Stimulated activated CD8-positive, alpha-beta memory T cell treated with anti-CD3 and anti-CD28 coated beads, Interleukin-7, amount 100 ng/mL, for 48 hours (primary cell): ENCODE results near the gene SNX5.
"Not testable (repeated sequence)": the region's sequence is repeated elsewhere in the genome, so short reads cannot be mapped to it uniquely, and the experiment has no call there.

Experiments
- DNase-seq, 2 donors: peaks; one replicate each; pipeline ENCODE4 v3.0.0-alpha.2; 2020; ENCODE audit warnings: low read depth in 1 of 2; ENCODE audit errors: extremely low read depth in 1 of 2

Gene SNX5

GRCh38 chr20:17960927-17961586 lies 7.5 kb downstream of the SNX5 start:
- no peak for DNase-seq

GRCh38 chr20:17960400-17960885 lies 8.2 kb downstream of the SNX5 start:
- not testable (repeated sequence) for DNase-seq

GRCh38 chr20:17959257-17959627 lies 9.4 kb downstream of the SNX5 start:
- DNase-seq, result no peak

GRCh38 chr20:17958373-17959256 lies 10.0 kb downstream of the SNX5 start:
- no peak for DNase-seq

- DNase-seq, result no peak
Measured at GRCh38 chr20:17957505-17958363, 10.9 kb downstream of the SNX5 start.

- DNase-seq, result no peak
Measured at GRCh38 chr20:17956099-17956685, 12.4 kb downstream of the SNX5 start.

GRCh38 chr20:17955302-17955701 lies 13.3 kb downstream of the SNX5 start:
- DNase-seq, result no peak

- DNase-seq, result no peak
Measured at GRCh38 chr20:17953935-17954334, 14.7 kb downstream of the SNX5 start.

- no peak for DNase-seq
Measured at GRCh38 chr20:17952692-17953684, 15.6 kb downstream of the SNX5 start.

- DNase-seq, result no peak
Measured at GRCh38 chr20:17951323-17951722, 17.3 kb downstream of the SNX5 start.

GRCh38 chr20:17950670-17951069 lies 17.9 kb downstream of the SNX5 start:
- no peak for DNase-seq

- DNase-seq, result no peak
Measured at GRCh38 chr20:17949899-17950298, 18.7 kb downstream of the SNX5 start.

- DNase-seq, result no peak
Measured at GRCh38 chr20:17948442-17948841, 20.2 kb downstream of the SNX5 start.

- DNase-seq, result no peak
Measured at GRCh38 chr20:17947474-17947815, 21.1 kb downstream of the SNX5 start.

GRCh38 chr20:17946572-17947473 lies 21.8 kb downstream of the SNX5 start:
- DNase-seq, result no peak

- DNase-seq, result no peak
Measured at GRCh38 chr20:17946040-17946439, 22.6 kb downstream of the SNX5 start.

GRCh38 chr20:17944854-17945474 lies 23.6 kb downstream of the SNX5 start:
- DNase-seq, result no peak

- DNase-seq, result no peak
Measured at GRCh38 chr20:17943343-17943742, 25.3 kb downstream of the SNX5 start.
